Activated CD4-positive, CD25-positive, alpha-beta regulatory T cell treated with anti-CD3 and anti-CD28 coated beads, Interleukin-2, amount 50 U/mL, for 72 hours (primary cell): ENCODE data around the gene GCGR.

Source experiments
- DNase-seq: peaks from one replicate; pipeline ENCODE4 v3.0.0; 2021

The GCGR gene

DNA sequence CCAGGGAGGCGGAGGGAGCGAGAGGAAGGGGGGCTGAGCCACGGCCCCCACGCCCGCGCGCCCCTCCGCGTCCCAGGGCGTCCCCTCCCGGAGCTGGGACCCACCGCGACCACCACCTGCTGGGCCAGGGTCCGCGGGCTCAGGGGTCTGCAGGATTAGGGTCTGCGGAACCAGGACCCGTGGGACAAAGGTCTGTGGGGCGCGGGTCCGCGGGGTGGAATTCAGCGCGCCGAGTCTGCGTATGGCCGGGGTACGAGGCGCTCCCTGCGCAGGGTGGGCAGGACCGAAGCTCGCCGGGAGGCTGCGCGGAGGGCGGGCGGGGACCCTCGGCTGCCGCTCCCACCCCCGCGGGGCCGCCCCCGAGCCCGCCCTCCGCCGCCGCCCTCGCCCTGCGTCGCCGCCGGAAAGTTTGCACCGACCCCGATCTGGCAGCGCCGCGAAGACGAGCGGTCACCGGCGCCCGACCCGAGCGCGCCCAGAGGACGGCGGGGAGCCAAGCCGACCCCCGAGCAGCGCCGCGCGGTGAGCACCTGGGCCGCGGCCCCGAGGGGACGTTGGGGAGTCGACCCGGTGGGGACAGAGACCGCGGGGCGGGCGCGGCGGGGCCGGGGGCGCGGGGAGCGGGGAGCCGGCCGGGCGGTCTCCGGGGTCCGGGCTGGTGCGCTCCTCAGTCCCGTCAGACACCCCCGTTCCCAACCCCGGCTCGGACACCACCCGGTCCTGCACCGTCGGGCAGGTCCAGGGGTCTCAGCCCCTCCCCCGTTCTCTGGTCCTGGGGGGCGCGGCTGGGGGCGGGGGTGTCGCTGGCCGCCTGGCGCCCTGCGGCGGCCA is at the start of gene GCGR:
TSS of gene GCGR (plus strand) at position 423 of the 831 bp plus-strand sequence. CDS start 4,869 bp downstream, outside the sequence.
- DNase-seq = no peak

DNA sequence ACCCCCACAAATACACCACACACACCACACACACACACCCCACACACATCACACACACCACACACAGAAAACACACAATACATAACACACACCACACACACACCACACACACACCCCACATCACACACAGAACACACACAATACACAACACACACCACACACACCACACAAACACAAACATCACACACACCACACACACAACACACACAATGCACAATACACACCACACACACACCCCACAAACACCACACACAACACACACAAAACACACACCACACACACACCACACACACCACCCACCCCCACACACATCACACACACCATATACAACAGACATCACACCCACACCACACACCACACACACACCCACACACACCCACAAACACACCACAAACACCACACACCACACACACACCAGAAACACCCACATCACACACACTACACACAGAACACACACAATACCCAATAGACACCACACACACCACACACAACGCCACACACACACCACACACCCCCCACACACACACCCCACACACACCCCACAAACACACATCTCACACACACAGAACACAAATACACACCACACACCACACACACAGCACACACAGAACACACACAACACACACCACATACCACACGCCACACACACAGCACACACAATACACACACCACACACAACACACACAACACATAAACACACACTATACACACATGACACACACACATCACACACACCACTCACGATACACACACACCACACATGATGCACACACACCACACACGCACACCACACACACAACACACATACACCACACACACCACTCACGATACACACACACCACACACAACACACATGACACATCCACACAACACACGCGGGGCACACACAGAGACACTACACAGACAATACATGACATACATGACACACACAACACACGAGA is 11.0 kb upstream of the GCGR start:
- DNase-seq = no peak

GRCh38 chr17:81794074-81794476 is 9.9 kb upstream of the GCGR start:
- DNase-seq = no peak

DNA sequence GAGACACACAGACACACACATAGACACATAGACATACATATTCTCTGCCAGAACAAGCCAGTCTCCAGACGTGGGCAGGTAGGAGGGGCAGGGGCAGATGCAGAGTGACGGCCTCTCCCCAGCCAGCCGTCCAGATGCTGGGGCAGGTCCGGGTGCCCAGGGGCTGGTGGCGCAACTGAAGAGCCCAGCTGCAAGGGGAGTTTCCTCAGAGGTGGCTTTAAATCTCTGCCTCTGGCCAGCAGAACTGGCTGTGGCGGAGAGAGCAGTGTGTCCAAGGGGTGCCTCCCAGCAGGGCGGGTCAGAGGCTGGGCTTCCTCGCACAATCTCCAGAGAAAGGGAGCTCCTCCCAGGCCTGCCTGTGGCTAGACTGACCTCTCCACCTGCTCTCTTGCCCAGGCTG is 9.4 kb upstream of the GCGR start:
- DNase-seq = no peak

DNA sequence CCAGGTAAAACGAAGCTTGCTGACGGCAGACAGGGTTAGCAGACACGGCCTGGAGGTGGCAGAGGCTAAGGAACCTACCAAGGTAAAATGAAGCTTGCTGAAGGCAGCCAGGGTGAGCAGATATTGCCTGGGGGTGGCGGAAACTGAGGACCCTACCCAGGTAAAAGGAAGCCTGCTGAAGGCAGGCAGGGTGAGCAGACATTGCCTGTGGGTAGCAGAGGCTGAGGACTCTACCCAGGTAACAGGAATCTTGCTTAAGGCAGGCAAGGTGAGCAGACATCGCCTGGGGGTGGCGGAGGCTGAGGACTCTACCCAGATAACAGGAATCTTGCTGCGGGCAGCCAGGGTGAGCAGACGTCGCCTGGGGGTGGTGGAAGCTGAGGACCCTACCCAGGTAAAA is 2.6 kb upstream of the GCGR start:
- no peak for DNase-seq

GRCh38 chr17:81802048-81802758 is 1.7 kb upstream of the GCGR start:
- no peak for DNase-seq

GRCh38 chr17:81802856-81803643 is 900 bp upstream of the GCGR start:
- no peak for DNase-seq

DNA sequence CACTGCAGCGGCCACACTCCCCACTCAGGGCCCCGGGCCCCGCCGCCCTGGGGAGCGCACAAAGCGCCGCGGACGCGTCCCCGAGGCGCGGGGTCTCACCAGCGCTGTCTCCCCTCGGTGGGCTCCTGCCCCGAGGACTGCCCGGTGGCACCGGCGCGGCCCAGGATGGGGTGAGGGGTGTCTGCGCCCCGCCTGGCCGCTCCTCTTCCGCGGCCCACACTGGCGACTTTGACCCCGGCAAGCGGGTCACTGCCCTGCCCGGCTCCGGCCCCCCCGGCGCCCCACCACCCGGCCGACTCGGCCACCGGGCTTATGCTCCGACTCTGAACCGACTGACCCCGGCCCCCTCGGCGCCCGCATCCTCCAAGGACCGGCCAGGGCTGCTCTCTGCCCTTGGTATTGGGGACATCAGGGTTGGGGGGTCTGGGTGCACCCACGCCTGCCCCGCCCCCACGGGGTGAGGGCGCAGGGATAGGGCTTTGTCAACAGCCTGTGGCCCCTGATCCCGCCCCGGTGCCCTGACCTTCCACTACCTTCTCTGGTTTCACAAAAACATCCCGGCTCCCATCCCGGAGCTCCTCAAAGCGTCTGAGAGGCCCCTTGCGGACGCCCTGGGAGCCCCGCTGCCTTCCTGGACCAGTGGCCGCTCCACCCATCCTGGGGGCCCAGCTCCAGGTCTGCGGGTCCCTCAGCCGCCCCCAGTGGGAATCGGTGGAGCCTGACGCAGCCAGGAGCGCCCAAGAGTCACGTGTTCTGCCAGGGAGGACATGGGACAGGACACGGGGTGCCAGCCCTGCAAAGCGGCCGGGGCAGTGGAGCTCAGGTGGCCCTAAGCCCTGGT is 829 bp downstream of the GCGR start:
- DNase-seq = no peak

DNA sequence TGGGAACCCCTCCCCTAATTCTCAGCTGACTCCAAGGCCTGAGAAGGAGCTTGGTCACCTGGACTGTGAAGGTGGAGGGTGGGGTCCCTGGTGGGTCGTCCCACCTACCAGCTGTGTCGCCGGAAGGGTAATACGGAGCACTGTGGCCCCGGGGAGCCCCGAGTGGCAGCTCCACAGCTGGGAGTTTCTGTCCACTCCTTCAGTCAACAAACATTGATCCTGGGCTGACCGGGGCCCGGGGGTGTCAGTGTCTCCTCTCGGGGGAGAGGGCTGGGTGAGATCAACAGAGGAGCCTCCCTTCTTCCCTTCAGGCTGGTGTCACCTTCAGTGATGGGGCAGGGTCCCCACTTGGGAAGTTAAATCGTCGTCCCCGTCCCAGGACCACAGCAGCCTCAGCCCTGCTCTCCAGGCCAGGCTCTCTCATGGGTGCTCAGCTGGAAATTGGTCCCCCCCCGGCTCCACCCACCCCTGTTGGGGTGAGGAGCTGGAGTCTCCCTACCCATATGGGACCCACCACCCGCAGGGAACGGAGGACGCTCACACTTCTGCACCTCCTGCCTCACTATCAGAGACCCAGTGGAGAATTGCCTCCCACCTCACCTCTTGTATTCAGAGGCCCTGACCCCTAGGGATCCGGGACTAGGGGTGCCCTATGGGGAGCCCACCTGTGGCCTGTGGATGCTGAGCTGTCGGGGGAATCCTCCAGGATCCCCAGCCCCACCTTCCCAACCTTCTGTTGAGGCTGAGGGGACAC is 1.9 kb downstream of the GCGR start:
- no peak for DNase-seq

DNA sequence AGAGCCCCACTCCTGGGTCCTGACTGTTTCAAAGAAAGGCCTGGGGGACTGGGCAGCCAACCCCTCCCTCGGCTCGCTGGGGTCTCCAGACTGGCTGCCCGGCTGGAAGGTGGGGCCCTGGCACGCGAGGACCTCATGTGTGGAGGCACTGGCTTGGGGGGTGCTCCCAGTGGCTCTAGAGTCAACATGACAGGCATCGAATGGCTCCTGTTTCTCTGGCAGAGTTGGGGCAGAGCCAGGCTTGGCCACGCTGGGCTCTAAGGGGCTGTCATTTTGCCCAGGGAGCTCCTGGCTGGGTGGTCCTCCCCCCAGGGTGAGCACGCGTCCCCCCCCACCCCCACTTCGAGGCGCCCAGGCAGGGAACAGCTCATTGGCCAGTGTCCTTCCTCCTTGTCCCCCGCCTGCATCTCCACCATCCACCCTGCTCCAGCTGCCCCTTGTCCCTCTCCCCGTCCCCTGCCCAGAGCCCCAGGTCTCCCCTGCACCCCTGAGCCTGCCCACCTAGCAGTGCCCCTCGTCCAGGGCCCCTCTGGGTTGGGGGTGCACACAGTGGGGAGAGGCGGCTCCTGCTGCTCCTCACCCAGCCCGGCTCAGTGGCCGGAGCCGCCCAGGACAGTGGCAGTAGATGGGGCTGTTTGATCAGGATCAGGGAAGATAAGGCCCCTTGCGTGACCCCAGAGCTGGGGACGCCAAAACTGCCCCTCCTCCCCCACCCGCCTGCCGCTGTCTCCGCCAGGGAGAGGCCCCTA is 2.7 kb downstream of the GCGR start:
- no peak for DNase-seq

GRCh38 chr17:81807210-81807719 is 3.3 kb downstream of the GCGR start:
- DNase-seq = no peak

DNA sequence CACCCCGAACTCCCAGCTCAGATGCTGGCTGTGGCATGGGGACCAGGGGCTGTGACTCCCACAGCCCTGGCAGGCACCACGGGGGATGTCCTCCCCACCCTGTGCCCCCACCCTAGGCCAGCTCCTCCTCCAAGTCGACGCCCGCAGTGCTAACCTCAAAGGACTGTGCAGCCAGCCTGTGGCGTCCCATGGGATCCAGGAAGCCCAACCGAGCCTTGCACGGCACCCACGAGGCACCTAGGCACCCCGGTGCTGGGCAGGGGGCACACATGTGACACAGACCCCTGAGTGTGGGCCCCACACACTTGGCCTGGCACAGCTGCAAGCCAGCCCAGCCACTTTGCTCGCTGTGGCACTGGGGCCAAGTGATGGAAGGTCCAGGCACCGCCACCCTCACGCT is 3.9 kb downstream of the GCGR start:
- DNase-seq = no peak

- no peak for DNase-seq
Observed at GRCh38 chr17:81808778-81809555, 5.0 kb downstream of the GCGR start.

- no peak for DNase-seq
Observed at GRCh38 chr17:81809556-81809998, 5.6 kb downstream of the GCGR start.

GRCh38 chr17:81810476-81810875 is 6.5 kb downstream of the GCGR start:
- no peak for DNase-seq

- no peak for DNase-seq
Observed at GRCh38 chr17:81810892-81811704, 7.1 kb downstream of the GCGR start.

DNA sequence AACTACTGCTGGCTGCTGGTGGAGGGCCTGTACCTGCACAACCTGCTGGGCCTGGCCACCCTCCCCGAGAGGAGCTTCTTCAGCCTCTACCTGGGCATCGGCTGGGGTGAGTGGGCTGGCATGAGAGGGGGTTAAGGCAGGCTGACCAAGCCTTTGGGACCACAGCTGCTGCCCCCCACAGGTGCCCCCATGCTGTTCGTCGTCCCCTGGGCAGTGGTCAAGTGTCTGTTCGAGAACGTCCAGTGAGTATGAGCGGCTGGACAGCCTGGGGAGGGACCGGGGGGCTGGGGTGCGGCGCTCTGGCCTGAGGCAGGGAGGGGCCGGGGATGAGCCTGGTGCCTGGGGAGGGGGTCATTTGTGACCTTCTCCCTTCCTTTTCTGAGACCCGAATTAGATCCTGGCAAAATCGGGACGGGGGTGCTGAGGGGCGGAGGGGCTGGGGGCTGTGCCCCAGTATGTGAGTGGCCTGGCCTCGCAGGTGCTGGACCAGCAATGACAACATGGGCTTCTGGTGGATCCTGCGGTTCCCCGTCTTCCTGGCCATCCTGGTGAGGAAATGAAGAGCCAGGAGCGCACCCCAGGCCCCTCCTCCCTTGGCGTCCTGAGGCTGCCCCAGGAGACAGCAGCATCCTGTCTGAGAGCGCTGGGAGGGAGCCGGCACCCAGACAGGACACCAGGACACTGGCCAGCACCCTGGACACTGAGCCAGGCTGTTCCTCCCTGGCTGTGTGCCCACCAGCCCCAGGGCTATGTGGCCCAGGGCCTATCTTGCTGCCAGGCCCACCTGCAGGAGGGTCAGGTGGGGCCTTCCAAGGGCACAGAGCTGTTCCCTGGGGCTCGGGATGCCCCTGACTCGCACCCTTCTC is 8.0 kb downstream of the GCGR start:
- DNase-seq = no peak
